Muscle of leg (tissue), 11 donors: ENCODE measurements around the gene GALNT17. TPM values are rescaled to one million over a fixed set of nuclear protein-coding genes. Genes with fewer than 3 reads are reported as not detected.

Experiments
- DNase-seq: peaks from one replicate; pipeline ENCODE4 v3.0.0; 2013
- H3K27ac ChIP-seq: one replicate; pipeline ENCODE4 v1.5.1; 2013; ENCODE audit warnings: mild to moderate bottlenecking, low read length, control low read depth
- H3K27me3 ChIP-seq: one replicate; pipeline ENCODE4 v1.6.1; 2013; ENCODE audit warnings: low read length; ENCODE audit not compliant: control insufficient read depth, insufficient read depth
- H3K36me3 ChIP-seq: one replicate; pipeline ENCODE4 v1.6.1; 2013; ENCODE audit warnings: low read length; ENCODE audit not compliant: control insufficient read depth, insufficient read depth
- H3K4me1 ChIP-seq: one replicate; pipeline ENCODE4 v1.6.1; 2013; ENCODE audit warnings: low read length; ENCODE audit not compliant: control insufficient read depth, insufficient read depth
- H3K4me3 ChIP-seq: one replicate; pipeline ENCODE4 v1.5.1; 2013; ENCODE audit warnings: low read length, control low read depth
- H3K9me3 ChIP-seq: replicated peaks from 2 replicates; pipeline ENCODE4 v1.6.1; 2013; ENCODE audit warnings: low read depth, low read length; ENCODE audit not compliant: control insufficient read depth
- WGBS: methylation state at CpG from one replicate; pipeline ENCODE4 v1.1.5; 2013; ENCODE audit warnings: missing lambda C conversion rate; ENCODE audit not compliant: insufficient coverage; 5-methylcytosine and 5-hydroxymethylcytosine counted together
- polyA plus RNA-seq, 8 donors: library from polyadenylated mRNA; unstranded; fragments of 120-200 nt; gene quantifications; one replicate each; pipeline versions ENCODE4 v1.2.1 to v1.2.3, GENCODE V29; 2013; ENCODE audit warnings: inconsistent platforms in 1 of 8, low replicate concordance in 1 of 8; ENCODE audit not compliant: insufficient read length in 8 of 8, insufficient read depth in 1 of 8
- total RNA-seq: library from RNA; stranded (reverse); fragments of 120-200 nt; gene quantifications from one replicate; pipeline ENCODE4 v1.2.4, GENCODE V29; 2013

Gene GALNT17
- total and polyA plus RNA-seq, 9 donors, result 22.5 to 40.0 (median 29.5) TPM

DNA sequence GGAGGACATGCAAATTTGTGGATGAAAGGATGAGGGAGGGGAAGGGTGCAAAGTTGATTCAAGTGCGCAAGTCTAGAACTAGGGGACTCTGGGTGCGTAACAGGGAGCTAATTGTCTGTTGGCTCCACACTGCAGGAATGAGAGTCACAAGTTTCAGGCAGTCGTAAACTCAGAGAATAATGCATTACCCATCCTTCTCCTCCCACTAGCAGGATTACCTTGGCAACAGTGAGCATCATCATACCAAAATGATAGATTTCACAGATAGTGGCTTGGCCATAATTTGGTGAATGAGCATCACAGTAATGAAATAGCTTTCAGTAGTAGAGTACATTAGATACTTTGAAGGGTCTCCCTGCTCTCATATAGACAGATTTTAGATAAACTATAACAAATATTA lies 565.5 kb downstream of the GALNT17 start:
- Histone ChIP-seq H3K27ac (no peak overlapping the region), H3K36me3 (no peaks in the 10 kb centered on the region), H3K4me3 (no peak overlapping the region), H3K4me1 (peaks cover 8% of the 10 kb centered on the region), H3K27me3 (no peaks in the 10 kb centered on the region), H3K9me3 (no peaks in the 10 kb centered on the region)
- no CpG with 5 or more reads among the region's 3 CpGs for WGBS
- DNase-seq, result peak; percentile 83

DNA sequence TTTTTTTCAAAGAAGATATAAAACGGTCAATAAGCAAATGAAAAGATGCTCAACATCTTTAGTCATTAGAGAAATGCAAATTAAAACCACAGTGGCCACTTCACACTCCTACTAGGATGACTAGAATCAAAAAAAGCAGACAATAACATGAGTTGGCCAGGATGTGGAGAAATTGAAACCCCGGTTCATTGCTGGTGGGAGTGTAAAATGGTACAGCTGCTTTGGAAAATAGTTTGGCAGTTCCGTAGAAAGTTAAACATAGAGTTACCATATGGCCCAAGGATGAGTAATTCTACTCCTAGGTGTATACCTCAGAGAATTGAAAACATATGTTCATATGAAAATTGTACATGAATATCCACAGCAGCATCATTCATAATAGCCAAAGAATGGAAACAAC lies 573.3 kb downstream of the GALNT17 start:
- DNase-seq, result no peak
- Histone ChIP-seq H3K27ac (no peak overlapping the region), H3K4me1 (no peaks in the 10 kb centered on the region), H3K36me3 (no peaks in the 10 kb centered on the region), H3K4me3 (no peak overlapping the region), H3K27me3 (no peaks in the 10 kb centered on the region), H3K9me3 (peaks cover 2% of the 10 kb centered on the region)
- WGBS, result no CpG with 5 or more reads among the region's 3 CpGs

DNA sequence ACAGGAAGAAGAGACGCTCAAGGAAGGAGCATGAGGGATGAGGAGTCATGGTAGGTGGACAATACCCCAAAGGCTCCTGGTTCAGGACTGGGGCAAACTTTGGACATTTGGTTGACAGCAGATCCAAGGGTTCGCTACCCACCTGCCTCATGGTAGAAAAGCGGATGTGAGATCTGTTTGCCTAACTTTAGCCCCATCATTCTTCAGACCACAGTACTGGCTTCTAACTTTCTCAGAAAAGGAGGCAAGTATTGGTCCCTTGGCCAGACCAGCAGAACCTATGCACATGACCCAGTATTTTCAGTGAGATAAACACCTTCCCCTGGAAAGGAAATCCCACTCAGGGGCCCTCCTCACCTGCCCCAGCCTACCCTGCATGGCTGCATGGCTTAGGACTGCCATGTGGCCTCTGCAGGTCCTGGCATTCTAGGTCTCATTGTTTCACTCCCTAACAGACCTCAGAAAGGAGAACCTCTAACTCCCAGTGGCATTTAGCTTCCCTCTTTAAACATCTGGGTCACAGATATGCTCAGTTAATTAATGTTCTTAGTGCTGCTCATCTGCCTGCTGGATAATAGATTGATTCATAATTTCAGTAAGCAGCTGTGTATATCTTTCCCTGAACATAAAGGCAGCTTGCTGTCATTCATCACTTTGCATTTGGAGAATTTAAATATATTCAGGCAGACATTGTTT lies 574.1 kb downstream of the GALNT17 start:
- no peaks in the 10 kb centered on the region for H3K36me3 ChIP-seq
- DNase-seq, result no peak
- no peaks in the 10 kb centered on the region for H3K27me3 ChIP-seq
- WGBS, result 100% methylated on average over 3 of the region's 3 CpGs
- no peaks in the 10 kb centered on the region for H3K4me1 ChIP-seq
- no peak overlapping the region for H3K4me3 ChIP-seq
- no peak overlapping the region for H3K27ac ChIP-seq
- peaks cover 2% of the 10 kb centered on the region for H3K9me3 ChIP-seq

- H3K27me3 ChIP-seq, result no peaks in the 10 kb centered on the region
- H3K9me3 ChIP-seq, result peaks cover 2% of the 10 kb centered on the region
- H3K27ac ChIP-seq, result no peak overlapping the region
- H3K4me3 ChIP-seq, result no peak overlapping the region
- no peaks in the 10 kb centered on the region for H3K36me3 ChIP-seq
- WGBS, result 20% methylated on average over 1 of the region's 2 CpGs
- no peaks in the 10 kb centered on the region for H3K4me1 ChIP-seq
- no peak for DNase-seq
Measured at GRCh38 chr7:71706597-71706975, 574.6 kb downstream of the GALNT17 start.

DNA sequence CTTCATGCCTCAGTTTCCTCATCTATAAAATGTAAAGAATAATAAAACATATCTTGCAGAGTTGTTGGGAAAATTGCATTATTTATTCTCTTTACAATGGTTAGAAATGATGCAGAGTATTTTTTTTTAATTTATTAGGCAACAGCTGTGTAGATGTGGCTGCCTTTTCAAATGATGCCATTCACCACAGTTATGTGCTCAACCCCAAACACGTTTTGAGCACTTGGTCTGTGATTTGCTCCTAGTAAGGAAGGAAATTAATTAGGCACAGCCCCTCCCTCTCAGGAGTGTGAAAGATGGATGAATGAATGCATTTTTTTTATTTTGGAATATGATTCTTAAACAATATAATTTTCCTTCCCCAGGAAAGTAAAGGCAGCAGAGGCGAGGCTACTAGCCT lies 575.1 kb downstream of the GALNT17 start:
- WGBS, result no CpG with 5 or more reads among the region's 2 CpGs
- Histone ChIP-seq H3K36me3 (no peaks in the 10 kb centered on the region), H3K27me3 (no peaks in the 10 kb centered on the region), H3K27ac (no peak overlapping the region), H3K9me3 (peaks cover 2% of the 10 kb centered on the region), H3K4me1 (no peaks in the 10 kb centered on the region), H3K4me3 (no peak overlapping the region)
- no peak for DNase-seq

GRCh38 chr7:71708710-71709109 lies 576.8 kb downstream of the GALNT17 start:
- no peak for DNase-seq
- no peak overlapping the region for H3K4me3 ChIP-seq
- peaks cover 3% of the 10 kb centered on the region for H3K36me3 ChIP-seq
- no peaks in the 10 kb centered on the region for H3K4me1 ChIP-seq
- H3K9me3 ChIP-seq, result peaks cover 2% of the 10 kb centered on the region
- no peaks in the 10 kb centered on the region for H3K27me3 ChIP-seq
- no peak overlapping the region for H3K27ac ChIP-seq
- no CpG with 5 or more reads among the region's 2 CpGs for WGBS

DNA sequence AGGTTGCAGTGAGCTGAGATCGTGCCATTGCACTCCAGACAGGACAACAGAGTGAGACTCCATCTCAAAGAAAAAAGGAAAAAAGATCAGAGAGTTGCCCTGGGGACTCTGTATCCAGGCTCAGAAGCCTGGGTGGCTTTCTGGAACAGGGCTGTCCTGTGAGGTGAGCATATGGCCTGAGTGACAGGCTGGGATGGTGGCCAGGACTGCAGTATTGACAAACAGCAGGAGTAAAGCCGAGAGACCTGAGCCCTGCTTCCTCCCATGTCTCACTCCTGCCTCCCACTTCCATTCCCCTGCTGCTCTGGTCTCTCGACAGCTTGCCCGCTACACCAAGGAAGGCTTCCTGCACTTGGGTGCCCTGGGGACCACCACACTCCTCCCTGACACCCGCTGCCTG lies 578.5 kb downstream of the GALNT17 start:
- no peak for DNase-seq
- no peaks in the 10 kb centered on the region for H3K4me1 ChIP-seq
- peaks cover 3% of the 10 kb centered on the region for H3K36me3 ChIP-seq
- no peaks in the 10 kb centered on the region for H3K27me3 ChIP-seq
- no peak overlapping the region for H3K27ac ChIP-seq
- H3K4me3 ChIP-seq, result no peak overlapping the region
- WGBS, result 86% methylated on average over 5 of the region's 5 CpGs
- peaks cover 2% of the 10 kb centered on the region for H3K9me3 ChIP-seq

DNA sequence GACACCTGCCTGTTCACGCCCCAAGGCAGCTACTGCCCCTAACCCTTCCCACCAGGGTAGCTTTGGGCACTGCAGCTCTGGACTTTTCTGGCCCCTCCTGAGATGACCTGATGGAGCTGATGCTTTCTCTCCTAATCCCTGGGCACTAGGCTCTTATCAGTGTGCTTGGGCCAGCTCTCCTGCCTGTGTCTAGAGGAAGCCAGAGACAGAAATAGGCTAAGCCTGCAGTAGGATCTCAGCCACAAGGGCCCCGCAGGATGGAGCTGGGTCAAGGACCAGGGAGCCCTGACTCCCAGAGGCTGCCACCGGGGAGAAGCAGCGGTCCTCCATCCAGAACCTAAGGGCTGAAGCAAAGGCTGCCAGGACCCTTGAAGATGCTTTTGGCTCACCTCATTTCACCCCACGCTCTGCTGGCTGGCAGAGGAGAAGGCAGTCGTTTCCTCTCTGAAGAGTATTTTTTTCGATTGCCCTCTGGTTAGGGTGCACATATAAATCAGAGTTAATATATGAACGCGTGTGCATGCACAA lies 580.8 kb downstream of the GALNT17 start:
- peaks cover 3% of the 10 kb centered on the region for H3K36me3 ChIP-seq
- no peaks in the 10 kb centered on the region for H3K4me1 ChIP-seq
- no peaks in the 10 kb centered on the region for H3K27me3 ChIP-seq
- DNase-seq, result no peak
- no peak overlapping the region for H3K4me3 ChIP-seq
- H3K27ac ChIP-seq, result no peak overlapping the region
- H3K9me3 ChIP-seq, result no peaks in the 10 kb centered on the region
- WGBS, result 73% methylated on average over 7 of the region's 9 CpGs

DNA sequence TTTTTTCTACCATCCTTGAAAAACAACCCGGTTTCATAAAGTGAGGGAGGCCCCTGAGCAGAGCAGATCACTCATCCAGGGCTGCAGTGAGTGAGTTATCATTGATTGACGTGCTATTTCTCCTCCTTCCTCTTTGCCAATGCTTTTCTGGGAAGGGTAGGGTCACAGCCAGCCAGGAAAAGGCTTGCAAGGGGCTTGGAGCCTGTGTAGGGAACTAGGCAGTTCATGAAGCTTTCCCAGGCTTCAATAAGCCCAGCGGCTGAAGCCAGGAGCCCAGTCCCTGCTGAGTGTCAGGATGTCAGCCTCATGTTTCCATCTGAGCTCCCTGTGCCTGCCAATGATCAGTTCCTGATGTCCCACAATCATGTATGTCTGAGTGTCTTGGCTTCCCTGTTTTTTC lies 584.7 kb downstream of the GALNT17 start:
- WGBS, result 20% methylated on average over 2 of the region's 3 CpGs
- Histone ChIP-seq H3K27ac (no peak overlapping the region), H3K4me1 (no peaks in the 10 kb centered on the region), H3K36me3 (peaks cover 3% of the 10 kb centered on the region), H3K4me3 (no peak overlapping the region), H3K9me3 (no peaks in the 10 kb centered on the region), H3K27me3 (no peaks in the 10 kb centered on the region)
- DNase-seq, result peak; percentile 18

- H3K36me3 ChIP-seq, result no peaks in the 10 kb centered on the region
- WGBS, result 100% methylated on average over 3 of the region's 6 CpGs
- H3K27me3 ChIP-seq, result no peaks in the 10 kb centered on the region
- H3K9me3 ChIP-seq, result no peaks in the 10 kb centered on the region
- H3K27ac ChIP-seq, result no peak overlapping the region
- H3K4me1 ChIP-seq, result no peaks in the 10 kb centered on the region
- no peak overlapping the region for H3K4me3 ChIP-seq
- no peak for DNase-seq
Measured at GRCh38 chr7:71718563-71718962, 586.6 kb downstream of the GALNT17 start.

GRCh38 chr7:71721742-71722141 lies 589.8 kb downstream of the GALNT17 start:
- Histone ChIP-seq H3K27ac (no peak overlapping the region), H3K27me3 (no peaks in the 10 kb centered on the region), H3K9me3 (no peaks in the 10 kb centered on the region), H3K4me1 (no peaks in the 10 kb centered on the region), H3K4me3 (no peak overlapping the region), H3K36me3 (no peaks in the 10 kb centered on the region)
- no peak for DNase-seq
- WGBS, result no CpG with 5 or more reads among the region's 3 CpGs
